Breast epithelium (tissue), 4 donors: ENCODE results near the gene CCDC170. TPM values are rescaled to one million over a fixed set of nuclear protein-coding genes. Genes with fewer than 3 reads are reported as not detected.

ENCODE experiments used
- DNase-seq, 2 donors: peaks; one replicate each; pipeline ENCODE4 v3.0.0-alpha.2; 2019; ENCODE audit warnings: low spot score in 2 of 2
- H3K27ac ChIP-seq, 2 donors: fragments of 200-600 bp; sonication (generic) in 1 of 2; one replicate each; pipeline ENCODE4 v1.5.1; 2016 to 2019; ENCODE audit warnings: mild to moderate bottlenecking in 1 of 2
- H3K27me3 ChIP-seq, 2 donors: fragments of 200-600 bp; sonication (generic) in 1 of 2; one replicate each; pipeline versions ENCODE4 v1.5.1 to v1.6.0; 2017 to 2019; ENCODE audit warnings: control low read depth in 1 of 2, mild to moderate bottlenecking in 1 of 2
- H3K36me3 ChIP-seq: fragments of 200-600 bp; one replicate; pipeline ENCODE4 v1.5.1; 2019
- H3K4me1 ChIP-seq, 2 donors: fragments of 200-600 bp; sonication (generic); one replicate each; pipeline ENCODE4 v1.5.1; 2016 to 2019; ENCODE audit warnings: control low read depth in 1 of 2
- H3K4me3 ChIP-seq, 3 donors: fragments of 200-600 bp; sonication (generic); 1 replicate in 2 of 3; 2 replicates in 1 of 3; pipeline ENCODE4 v1.5.1; 2016 to 2019; ENCODE audit warnings: mild to moderate bottlenecking in 3 of 3, moderate library complexity in 2 of 3
- H3K9me3 ChIP-seq, 2 donors: fragments of 200-600 bp; sonication (generic) in 1 of 2; one replicate each; pipeline ENCODE4 v1.5.1; 2016 to 2019; ENCODE audit warnings: control low read depth in 1 of 2
- POLR2A ChIP-seq: fragments of 450-650 bp; IDR thresholded peaks from one replicate; pipeline ENCODE4 v1.6.1; 2016; ENCODE audit warnings: antibody characterized with exemption, mild to moderate bottlenecking, moderate library complexity
- POLR2AphosphoS5 ChIP-seq, 3 donors: sonication (generic); formaldehyde crosslinking; IDR thresholded peaks; one replicate each; pipeline ENCODE4 v1.6.1; 2017; ENCODE audit warnings: antibody characterized with exemption in 3 of 3
- intact Hi-C: fragments of 100-400 bp; cut with DNase I; formaldehyde crosslinking; loops from one replicate; pipeline ENCODE4 v1.15.1; 2023; ENCODE audit warnings: low total_unique reads
- total RNA-seq, 3 donors: library from RNA; depleted of rRNA; stranded (reverse); fragments of >200 nt; gene quantifications; one replicate each; pipeline ENCODE4 v1.1.0, GENCODE V29; 2016
- TF ChIP-seq, protein P1 (sequence below), 3 donors: fragments of 450-650 bp; IDR thresholded peaks; one replicate each; pipeline ENCODE4 v1.5.1; 2016 to 2017; ENCODE audit warnings: antibody characterized with exemption in 3 of 3, mild to moderate bottlenecking in 3 of 3, moderate library complexity in 3 of 3

Gene CCDC170
- total RNA-seq, 3 donors from 2014 or later: 3.5 to 9.8 (median 9.4) TPM

DNA sequence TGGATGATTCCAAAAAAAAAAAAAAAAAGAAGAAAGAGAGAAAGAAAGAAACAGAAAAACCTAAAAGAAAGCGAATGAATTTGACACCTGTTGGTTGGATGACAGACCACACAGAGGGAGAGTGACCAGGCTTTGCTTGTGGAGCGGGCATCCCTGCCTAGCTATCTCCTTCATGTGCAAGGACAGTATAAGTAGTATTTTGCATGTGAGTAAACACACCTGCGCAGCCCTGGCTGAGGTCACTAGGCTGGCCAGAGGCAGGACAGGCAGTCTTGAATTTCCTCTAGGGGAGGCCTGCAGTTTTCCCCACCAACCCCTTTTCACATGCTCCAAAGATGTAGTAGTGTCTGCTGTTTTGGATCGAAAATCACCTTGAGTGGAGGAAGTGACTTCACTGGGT is 126.4 kb downstream of the CCDC170 start:
- Histone ChIP-seq H3K36me3 (no peaks in the 10 kb centered on the region), H3K4me1 (no peaks in the 10 kb centered on the region), H3K4me3 (no peak overlapping the region), H3K9me3 (peaks cover 6% of the 10 kb centered on the region in 2 donors), H3K27ac (no peak overlapping the region), H3K27me3 (no peaks in the 10 kb centered on the region)
- intact Hi-C loops: no loop called here
- DNase-seq: no peak
- TF ChIP-seq, protein P1, sequence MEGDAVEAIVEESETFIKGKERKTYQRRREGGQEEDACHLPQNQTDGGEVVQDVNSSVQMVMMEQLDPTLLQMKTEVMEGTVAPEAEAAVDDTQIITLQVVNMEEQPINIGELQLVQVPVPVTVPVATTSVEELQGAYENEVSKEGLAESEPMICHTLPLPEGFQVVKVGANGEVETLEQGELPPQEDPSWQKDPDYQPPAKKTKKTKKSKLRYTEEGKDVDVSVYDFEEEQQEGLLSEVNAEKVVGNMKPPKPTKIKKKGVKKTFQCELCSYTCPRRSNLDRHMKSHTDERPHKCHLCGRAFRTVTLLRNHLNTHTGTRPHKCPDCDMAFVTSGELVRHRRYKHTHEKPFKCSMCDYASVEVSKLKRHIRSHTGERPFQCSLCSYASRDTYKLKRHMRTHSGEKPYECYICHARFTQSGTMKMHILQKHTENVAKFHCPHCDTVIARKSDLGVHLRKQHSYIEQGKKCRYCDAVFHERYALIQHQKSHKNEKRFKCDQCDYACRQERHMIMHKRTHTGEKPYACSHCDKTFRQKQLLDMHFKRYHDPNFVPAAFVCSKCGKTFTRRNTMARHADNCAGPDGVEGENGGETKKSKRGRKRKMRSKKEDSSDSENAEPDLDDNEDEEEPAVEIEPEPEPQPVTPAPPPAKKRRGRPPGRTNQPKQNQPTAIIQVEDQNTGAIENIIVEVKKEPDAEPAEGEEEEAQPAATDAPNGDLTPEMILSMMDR (IDR thresholded peaks at IDR 0.05): no peak
- no peak for TF ChIP-seq POLR2A

DNA sequence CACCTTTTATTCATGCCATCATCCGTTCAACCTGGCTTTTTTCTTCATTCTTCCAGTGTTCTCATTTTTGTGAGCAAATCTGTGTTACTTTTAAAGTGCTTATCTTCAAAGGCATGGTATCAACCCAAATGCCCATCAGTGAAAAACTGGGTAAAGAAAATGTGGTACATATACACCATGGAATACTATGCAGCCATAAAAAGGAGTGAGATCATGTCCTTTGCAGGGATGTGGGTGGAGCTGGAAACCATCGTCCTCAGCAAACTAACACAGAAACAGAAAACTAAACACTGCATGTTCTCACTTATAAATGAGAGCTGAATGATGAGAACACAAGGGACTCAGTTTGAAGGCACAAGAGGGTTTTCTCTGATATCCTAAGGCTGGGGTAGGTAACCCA is 130.3 kb downstream of the CCDC170 start:
- no peaks in the 10 kb centered on the region for H3K4me1 ChIP-seq
- no peaks in the 10 kb centered on the region for H3K27me3 ChIP-seq
- no peak for DNase-seq
- no peak overlapping the region for H3K27ac ChIP-seq
- no peaks in the 10 kb centered on the region for H3K36me3 ChIP-seq
- intact Hi-C loops: no loop called here
- H3K4me3 ChIP-seq: no peak overlapping the region
- H3K9me3 ChIP-seq: no peaks in the 10 kb centered on the region
- TF ChIP-seq POLR2AphosphoS5 (IDR thresholded peaks at IDR 0.05) (no peak), POLR2A (no peak)
- TF ChIP-seq, protein P1 (IDR thresholded peaks at IDR 0.05): no peak

DNA sequence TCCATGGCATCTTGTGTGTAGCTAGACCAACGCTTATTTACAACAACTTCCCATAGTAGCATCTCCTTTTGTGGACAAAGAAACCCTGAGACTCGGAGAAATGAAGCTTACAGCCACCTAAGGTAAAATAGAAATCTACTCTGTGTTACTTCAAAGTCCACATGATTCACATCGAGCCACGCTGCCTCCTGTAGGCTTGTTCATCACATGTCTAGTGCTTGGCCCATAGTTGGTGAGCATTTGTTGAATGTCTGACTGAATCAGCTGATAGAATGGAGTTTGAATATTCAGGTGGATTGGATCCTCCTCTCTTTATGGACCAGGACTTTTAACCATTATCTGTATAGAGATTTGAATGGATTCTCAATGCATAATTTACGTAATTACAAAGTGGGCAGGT is 130.7 kb downstream of the CCDC170 start:
- intact Hi-C loops: no loop called here
- H3K4me1 ChIP-seq: no peaks in the 10 kb centered on the region
- H3K9me3 ChIP-seq: no peaks in the 10 kb centered on the region
- no peak for TF ChIP-seq POLR2A
- TF ChIP-seq, protein P1 (IDR thresholded peaks at IDR 0.05): no peak
- TF ChIP-seq POLR2AphosphoS5 (IDR thresholded peaks at IDR 0.05): no peak
- H3K4me3 ChIP-seq: no peak overlapping the region
- no peak overlapping the region for H3K27ac ChIP-seq
- no peak for DNase-seq
- H3K36me3 ChIP-seq: no peaks in the 10 kb centered on the region
- no peaks in the 10 kb centered on the region for H3K27me3 ChIP-seq

DNA sequence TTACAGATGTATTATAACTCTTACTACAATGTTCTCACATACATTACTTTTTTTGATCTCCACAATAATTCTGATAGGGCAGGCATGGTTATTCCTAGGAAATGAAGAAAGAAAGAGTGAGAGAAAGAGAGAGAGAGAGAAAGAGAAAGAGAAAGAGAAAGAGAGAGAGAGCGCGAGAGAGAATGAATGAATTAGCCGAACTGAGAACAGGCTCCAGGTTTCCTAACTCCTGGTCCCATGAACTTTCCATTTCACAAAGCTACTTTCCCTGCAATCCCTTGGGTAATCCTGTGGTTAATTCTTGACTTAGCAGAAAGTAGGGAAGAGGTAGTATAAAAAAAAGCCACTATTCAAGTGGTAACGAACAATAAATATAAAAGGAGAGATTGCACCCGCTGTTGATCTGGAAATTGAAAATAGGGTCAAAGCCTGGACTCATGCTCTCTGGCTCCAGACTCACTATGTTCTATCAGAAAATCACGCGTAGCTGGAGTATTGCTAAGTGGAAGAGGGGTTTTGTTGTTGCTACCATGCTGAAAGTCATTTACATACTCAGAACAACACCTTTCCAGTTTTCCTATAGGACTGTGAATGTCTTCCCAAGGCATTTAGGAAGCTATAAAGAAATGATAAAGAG is 131.2 kb downstream of the CCDC170 start:
- Histone ChIP-seq H3K36me3 (no peaks in the 10 kb centered on the region), H3K4me1 (no peaks in the 10 kb centered on the region), H3K27ac (no peak overlapping the region), H3K9me3 (no peaks in the 10 kb centered on the region), H3K27me3 (no peaks in the 10 kb centered on the region), H3K4me3 (no peak overlapping the region)
- no peak for DNase-seq
- no peak for TF ChIP-seq POLR2A
- TF ChIP-seq, protein P1 (IDR thresholded peaks at IDR 0.05): no peak
- TF ChIP-seq POLR2AphosphoS5 (IDR thresholded peaks at IDR 0.05): no peak
- intact Hi-C loops: no loop called here

DNA sequence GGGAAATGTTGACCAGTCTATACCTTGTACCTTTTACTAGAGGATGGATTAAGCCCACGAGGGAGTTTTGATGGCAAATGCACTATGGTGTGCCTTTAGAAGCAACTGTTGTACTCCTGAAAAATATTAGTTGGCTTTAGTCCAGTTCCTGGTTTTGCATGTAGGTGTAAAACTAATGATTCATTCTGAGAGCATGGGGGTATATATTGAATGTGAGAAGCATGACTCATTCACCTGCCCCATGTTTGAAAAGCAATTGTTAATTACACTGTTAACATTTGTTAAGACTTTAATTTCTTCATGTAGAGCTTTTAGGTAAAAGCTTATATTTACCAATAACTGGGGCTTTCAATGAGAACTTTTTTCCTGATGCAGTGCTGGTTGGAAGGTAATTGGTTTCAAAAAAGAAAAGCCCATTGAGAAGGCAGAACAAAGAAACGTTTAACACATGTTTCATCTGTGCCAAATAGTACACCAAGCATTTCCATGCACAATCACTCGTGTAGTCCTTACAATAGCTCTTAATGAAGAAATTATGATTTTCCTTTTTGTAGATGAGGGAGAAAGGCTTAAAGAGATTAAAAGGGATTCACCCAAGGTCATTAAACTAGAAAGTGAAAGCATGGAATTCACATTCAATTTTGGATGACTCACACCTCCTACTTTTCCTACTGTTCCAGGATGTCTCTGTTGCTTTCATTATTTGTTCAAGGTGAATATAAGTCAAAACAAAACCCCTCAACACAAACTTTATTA is 134.1 kb downstream of the CCDC170 start:
- no peaks in the 10 kb centered on the region for H3K4me1 ChIP-seq
- no peak for DNase-seq
- H3K27me3 ChIP-seq: no peaks in the 10 kb centered on the region
- intact Hi-C loops: no loop called here
- peak overlapping the region in 1 of 3 donors; percentile 46 for H3K4me3 ChIP-seq
- H3K9me3 ChIP-seq: no peaks in the 10 kb centered on the region
- no peak for TF ChIP-seq POLR2AphosphoS5 (IDR thresholded peaks at IDR 0.05)
- TF ChIP-seq POLR2A: no peak
- TF ChIP-seq, protein P1 (IDR thresholded peaks at IDR 0.05): no peak
- peak overlapping the region; percentile 25 to 29 for H3K27ac ChIP-seq
- H3K36me3 ChIP-seq: no peaks in the 10 kb centered on the region
